ENCODE results near the gene WDR88.
"Not testable (repeated sequence)": the region's sequence is repeated elsewhere in the genome, so short reads cannot be mapped to it uniquely, and the experiment has no call there.

The WDR88 gene

DNA sequence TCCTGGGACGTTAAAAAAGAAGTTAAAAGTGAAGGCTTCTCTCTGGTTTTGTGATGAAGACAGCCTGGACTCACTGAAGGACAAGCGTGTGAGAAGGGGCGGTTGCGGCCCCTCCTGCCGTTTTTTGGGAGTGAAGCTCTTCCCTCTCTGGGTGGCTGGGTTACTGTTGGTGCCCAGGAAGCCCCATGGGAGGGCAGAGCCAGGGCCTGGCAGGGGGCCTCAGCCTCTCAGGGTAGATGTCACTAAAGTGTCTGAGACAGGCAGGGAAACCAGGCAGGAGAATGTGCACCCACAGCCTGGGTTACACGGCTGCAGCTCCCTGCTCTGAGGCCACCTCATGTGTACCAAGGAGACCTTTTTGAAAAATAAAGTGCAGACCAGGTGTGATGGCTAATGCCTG, 1.5 kb upstream of the WDR88 start:
- DNase-seq (ENCODE audit: low spot score): no peak

DNA sequence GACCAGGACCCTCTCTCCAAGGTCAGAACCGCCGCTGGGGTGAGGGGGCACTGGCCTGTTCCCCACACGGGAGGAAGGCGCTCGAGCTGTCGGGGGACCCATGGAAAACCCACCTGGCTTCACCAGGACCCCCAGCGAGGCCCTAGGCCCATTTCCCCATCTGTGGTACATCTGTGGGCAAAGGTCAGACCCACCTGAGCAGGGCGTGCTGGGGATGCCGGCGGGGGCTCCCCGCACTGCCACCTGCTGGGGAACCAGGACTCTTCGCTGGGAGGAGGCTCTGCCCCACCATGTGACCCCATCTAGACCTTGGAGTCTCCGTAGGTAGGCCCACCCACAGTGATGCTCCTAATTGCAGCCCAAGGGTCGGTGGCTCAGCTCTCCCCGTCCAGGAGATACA, 511 bp downstream of the WDR88 start:
- DNase-seq (ENCODE audit: low spot score): peak; percentile 23

DNA sequence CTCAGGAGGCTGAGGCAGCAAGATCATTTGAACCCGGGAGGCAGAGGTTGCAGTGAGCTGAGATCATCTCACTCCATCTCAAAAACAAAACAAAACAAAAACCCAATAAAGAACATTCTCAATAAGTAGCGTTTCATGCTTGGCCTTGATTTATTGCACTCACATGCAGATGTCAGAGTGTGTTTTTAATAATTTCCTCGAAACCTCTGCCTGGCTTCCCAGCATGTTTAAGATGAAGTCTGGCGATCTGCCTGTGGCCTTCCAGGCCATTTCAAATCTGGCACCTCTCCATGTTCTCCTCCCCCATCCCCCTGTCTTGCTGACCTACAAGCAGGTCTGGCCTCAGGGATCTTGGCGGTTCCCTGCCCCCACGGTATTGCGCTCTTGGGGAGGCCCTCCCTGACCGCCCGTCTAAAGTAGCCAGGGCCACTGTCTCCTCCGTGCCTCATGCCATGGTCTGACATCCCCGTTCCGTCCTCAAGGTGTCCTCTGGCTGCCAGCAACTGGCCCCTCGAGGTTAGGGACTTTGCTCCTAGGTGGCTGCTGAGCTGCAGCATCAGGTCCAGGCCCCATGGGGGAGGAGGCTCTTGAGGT, 1.6 kb downstream of the WDR88 start:
- no peak for DNase-seq (ENCODE audit: low spot score)

DNA sequence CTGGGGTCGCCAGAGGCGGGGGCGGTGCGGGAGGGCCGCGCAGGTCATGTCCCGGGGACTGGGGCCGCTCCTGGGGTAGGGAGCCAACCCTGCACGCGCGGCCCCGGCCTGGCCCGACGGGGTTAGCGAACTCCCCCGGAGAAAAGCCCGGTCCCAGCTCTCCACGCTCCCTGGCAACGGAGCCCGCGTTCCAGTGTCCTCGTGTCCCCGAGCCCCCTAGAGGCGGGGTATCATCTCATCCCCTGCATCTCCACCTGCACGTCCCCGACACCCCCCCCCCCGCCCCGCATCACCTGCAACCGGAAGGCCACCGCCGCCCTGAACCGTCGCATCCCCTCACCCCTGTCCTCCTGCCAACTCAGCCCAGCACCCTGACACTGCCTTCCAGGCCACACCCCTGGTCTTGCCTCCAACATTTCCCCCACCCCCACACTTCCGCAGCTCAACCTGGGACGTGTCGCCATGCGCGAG, 2.7 kb downstream of the WDR88 start:
- DNase-seq (ENCODE audit: low spot score): no peak

DNA sequence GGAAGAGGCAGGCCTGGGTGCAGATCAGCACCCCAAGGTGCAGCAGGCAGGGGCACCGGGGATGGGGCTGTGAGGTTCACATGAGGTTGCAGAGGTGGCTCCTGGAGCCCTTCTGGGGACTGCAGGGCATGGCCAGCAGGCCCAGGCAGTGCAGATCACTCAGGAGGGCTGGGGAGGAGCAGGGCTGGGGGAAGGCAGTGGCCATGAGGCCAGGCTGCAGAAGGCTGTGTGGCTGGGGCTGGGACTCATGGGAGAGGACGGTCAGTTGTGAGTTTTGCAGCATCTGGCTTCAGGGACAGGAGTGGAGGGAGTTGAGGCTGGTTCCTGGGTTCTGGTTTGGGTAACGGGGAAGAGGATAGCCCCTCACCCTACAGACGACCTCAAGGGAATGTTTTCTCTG, 7.3 kb downstream of the WDR88 start:
- DNase-seq (ENCODE audit: low spot score): no peak

DNA sequence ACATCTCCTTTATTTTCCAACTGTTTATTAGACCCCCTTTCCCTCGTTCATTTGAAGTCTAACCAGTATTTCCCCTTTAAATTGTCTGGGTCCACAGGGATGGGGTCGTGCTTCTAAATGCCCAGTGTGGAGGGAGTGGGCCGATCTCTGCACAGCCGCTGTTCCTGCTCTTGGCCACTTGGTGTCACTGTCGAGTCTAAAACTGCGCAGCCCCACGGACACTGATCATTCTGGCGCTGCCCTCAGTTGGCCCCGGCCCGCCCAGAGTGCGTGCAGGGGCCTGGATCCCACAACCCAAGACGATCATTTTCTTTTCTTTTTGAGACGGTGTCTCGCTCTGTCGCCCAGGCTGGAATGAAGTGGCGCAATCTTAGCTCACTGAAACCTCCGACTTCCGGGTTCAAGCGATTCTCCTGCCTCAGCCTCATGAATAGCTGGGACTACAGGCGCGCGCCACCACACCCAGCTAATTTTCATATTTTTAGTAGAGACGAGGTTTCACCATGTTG, 12.0 kb downstream of the WDR88 start:
- DNase-seq (ENCODE audit: low spot score): peak; percentile 82

DNA sequence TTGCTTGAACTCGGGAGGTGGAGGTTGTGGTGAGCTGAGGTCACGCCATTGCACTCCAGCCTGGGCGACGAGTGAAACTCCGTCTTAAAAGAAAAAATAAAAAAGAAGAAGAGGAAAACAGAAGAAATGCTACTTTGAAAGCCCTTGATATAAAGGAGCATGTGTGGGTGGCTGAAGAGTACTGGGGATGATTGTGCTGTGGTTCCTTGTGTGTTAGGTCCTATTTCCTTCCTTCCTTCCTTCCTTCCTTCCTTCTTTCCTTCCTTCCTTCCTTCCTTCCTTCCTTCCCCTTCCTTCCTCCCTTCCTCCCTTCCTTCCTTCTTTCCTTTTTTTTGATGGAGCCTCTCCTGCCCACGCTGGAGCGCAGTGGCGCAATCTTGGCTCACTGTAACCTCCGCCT, 14.3 kb downstream of the WDR88 start:
- DNase-seq (ENCODE audit: low spot score): no peak

DNA sequence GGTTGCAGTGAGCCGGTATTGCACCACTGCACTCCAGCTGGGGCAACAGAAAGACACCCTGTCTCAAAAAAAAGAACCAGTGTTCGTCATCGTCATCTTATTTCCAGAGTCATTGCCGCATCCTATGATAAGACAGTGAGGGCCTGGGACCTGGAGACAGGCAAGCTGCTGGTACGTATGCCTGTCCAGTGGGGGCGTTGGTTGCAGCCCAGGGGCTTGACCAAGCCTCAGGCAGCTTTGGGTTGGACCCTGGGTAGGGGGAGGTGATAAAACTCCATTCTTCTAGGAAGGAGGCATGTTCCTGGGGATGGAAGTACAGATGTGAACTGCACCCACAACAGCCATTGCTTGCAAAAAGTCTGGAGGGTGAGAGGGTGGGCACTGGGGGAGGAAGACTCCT, 15.6 kb downstream of the WDR88 start:
- no peak for DNase-seq (ENCODE audit: low spot score)

DNA sequence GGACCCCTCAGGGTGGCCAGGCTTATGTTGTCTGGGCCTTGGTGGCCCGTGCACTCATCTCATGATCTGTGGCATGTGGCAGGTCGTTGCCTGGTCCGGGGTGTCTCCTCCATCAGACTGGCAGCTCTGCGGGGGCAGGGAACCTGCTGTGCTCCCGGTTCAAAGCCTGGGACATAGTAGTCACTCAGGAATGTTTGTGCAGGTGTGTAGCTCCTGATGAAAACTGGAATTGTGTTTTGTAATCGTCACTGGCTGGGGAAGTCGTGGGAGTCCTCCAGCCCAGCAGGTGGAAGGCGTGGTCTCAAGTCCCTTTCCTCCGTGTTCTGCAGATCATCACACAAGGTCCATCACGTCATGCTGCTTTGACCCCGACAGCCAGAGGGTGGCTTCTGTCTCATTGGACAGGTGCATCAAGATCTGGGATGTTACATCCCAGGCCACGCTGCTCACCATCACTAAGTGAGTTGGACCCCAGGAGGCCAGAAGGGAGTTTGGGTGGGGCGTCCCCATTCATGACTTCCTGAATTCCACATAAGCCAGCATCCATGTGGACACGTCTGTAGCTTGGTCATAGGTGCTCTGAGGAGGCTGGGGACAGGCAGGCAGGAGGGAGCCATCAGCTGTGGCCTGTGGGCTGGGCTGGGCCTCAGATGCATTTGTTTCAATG, 19.1 kb downstream of the WDR88 start:
- no peak for DNase-seq (ENCODE audit: low spot score)

DNA sequence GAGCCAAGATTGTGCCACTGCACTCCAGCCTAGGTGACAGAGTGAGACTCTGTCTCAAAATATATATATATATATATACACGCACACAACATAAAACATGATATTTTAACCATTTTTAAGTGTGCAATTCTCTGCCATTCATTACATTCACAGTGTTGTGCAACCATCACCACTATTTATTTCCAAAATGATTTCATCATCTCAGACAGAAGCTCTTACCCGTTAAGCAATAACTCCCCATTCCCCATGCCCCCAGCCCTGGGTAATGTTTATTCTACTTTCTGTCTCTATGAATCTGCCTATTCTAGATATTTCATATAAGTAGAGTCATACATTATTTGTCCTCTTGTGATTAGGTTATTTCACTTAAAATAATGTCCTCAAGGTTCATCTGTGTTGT, 20.3 kb downstream of the WDR88 start:
- no peak for DNase-seq (ENCODE audit: low spot score)

DNA sequence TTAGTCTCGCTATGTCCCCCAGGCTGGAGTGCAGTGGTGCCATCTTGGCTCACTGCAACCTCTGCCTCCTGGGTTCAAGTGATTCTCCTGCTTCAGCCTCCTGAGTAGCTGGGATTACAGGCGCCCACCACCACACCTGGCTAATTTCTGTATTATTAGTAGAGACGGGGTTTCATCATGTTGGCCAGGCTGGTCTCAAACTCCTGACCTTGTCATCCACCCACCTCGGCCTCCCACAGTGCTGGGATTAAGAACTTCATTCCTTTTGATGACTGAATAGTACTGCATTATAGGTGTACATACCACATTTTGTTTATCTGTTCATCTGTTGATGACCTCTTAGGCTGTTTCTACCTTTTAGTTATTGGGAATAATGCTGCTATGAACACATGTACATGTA, 20.7 kb downstream of the WDR88 start:
- DNase-seq (ENCODE audit: low spot score): not testable (repeated sequence)

DNA sequence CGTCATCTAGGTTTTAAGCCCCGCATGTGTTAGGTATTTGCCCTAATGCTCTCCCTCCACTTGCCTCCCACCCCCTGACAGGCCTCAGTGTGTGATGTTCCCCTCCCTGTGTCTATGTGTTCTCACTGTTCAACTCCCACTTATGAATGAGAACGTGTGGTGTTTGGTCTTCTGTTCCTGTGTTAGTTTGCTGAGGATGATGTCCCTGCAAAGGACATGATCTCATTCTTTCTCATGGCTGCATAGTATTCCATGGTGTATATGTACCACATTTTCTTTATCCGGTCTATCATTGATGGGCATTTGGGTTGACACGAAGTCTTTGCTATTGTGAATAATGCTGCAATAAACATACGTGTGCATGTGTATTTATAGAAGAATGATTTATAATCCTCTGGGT, 22.4 kb downstream of the WDR88 start:
- DNase-seq (ENCODE audit: low spot score): not testable (repeated sequence)

DNA sequence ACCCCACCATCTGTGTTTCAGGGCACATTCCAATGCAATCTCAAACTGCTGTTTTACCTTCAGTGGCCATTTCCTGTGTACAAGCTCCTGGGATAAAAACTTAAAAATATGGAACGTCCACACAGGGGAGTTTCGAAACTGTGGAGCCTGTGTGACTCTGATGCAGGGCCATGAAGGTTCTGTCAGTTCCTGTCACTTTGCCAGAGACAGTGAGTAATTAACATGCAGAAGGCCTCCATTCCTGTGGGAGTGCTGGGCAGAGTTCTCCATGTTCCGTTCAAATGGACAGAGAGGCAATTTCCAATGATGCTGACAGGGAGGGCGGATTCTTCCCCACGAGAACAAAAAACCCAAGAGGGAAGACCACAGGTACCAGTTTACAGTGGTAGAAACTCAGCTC, 24.4 kb downstream of the WDR88 start:
- DNase-seq (ENCODE audit: low spot score): no peak

DNA sequence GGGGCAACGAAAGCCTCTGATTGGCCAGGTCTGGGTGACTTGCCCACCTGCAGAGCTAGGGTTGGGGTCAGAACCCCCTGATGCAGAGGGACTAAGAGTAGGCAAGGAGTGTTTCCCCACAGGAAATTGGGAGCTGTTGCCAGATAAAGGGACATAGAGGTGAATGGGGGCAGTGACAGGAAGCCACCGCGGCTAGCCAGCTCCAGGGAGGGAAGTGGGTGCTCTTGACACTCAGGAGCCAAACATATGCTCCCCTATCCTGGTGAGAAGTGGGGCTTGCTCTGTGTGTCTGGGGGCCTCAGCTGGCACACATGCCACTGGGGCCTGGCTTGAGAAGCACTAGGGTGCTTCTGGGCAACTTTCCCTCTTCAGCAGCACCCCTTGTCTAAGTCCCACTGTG, 26.0 kb downstream of the WDR88 start:
- no peak for DNase-seq (ENCODE audit: low spot score)

DNA sequence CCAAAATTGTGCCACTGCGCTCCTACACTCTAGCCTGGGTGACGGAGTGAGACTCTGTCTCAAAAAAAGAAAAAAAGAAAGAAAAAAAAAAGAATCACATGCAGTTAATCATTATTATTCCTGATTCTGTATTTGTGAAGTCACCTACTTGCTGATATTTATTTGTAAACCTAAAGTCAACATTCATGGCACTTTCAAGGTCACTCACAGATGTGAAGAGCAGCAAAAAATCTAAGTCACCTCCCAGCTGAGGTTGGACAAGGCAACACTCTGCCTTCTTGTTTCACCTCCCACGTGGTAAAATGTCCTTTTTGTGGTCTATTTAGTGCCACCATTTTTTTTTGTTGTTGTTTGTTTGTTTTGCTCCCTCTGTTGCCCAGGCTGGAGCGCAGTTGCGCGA, 26.5 kb downstream of the WDR88 start:
- DNase-seq (ENCODE audit: low spot score): no peak

DNA sequence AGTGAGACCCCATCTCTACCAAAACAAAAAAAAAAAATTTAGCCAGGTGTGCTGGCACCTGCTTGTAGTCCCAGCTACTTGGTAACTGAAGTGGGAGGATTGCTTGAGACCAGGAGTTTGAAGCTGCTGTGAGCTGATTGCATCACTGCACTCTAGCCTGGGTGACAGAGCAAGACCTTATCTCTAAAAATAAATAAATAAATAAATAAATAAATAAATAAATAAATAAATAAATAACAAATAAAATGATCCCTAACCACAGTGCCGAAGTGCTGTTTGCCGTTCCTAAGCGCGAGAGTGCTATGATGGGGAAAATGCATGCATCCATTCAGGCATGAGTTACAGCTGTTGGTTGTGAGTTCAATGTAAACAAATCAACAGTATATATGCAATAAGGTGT, 27.2 kb downstream of the WDR88 start:
- no peak for DNase-seq (ENCODE audit: low spot score)

DNA sequence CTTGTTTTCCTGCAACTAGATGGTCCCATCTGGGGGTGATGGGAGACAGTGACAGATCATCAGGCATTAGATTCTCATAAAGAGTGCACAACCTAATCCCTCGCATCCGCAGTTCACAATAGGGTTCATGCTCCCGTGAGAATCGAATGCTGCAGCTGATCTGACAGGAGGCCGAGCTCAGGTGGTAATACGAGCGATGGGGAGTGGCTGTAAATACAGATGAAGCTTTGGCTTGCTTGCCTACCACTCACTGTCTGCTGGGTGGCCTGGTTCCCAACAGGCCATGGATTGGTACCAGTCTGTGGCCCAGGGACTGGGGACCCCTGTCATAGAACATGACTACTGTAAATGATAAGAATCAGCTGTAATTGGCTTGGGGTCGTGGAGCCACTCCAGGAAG, 28.0 kb downstream of the WDR88 start:
- no peak for DNase-seq (ENCODE audit: low spot score)

DNA sequence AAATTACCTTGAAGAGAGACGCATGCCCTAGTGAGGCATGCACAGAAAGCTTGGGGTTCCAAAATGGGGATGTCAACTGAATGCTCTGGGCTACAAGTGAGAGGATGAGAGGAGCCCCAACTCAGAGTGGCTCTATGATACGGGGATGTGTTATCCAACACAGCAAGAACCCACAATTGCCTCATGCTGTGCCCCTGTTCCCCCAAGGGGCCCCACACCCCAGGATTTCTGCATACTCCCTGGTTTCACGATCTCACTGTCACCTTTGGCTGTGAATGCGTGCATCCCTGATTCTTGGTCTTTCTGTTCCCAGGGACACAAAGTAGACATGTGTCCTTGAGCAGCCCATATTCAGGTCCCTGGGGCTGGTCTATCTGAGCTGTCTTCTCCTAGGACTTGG, 29.3 kb downstream of the WDR88 start:
- DNase-seq (ENCODE audit: low spot score): no peak

DNA sequence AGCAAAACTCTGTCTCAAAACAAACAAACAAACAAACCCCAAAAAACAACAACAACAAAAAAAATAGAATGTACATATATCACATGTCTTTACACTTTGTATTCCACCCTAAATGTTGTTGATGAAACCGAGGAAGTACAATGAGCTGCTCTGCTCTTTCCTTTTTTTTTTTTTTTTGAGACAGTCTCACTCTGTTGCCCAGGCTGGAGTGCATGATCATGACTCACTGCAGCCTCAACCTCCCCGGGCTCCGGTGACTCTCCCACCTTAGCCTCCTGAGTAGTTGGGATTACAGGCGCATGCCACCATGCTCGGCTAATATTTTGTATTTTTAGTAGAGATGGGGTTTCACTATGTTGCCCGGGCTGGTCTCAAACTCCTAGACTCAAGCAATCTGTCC, 31.6 kb downstream of the WDR88 start:
- DNase-seq (ENCODE audit: low spot score): no peak

DNA sequence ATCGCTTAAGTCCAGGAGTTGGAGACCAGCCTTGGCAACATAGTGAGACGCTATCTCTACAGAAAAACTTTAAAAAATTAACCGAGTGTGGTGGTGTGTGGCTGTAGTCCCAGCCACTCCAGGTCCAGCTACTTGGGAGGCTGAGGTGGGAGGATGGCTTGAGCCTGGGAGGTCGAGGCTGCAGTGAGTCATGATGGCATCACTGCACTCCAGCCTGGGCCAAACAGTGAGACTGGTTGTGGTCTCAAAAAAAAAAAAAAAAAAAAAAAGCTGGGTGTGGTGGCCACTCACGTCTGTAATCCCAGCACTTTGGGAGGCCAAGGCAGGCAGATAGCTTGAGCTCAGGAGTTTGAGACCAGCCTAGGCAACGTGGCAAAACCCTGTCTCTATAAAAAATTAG, 34.1 kb downstream of the WDR88 start:
- DNase-seq (ENCODE audit: low spot score): not testable (repeated sequence)

DNA sequence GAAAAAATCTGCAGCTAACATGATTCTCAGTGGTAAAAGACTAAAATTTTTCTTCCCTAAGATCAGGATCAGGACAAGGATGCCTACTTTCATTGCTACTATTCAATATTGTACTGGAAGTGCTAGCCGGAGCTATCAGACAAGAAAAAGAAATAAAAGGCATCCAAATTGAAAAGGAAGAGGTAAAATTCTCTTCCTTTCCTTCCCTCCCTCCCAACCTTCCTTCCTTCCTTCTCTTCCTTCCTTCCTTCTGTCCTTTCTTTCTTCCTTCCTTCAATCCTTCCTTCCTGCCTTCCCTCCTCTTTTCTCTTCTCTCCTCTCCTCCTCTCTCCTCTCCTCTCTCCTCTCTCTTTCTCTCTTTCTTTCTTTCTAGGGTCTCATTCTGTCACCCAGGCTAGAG, 35.5 kb downstream of the WDR88 start:
- no peak for DNase-seq (ENCODE audit: low spot score)

DNA sequence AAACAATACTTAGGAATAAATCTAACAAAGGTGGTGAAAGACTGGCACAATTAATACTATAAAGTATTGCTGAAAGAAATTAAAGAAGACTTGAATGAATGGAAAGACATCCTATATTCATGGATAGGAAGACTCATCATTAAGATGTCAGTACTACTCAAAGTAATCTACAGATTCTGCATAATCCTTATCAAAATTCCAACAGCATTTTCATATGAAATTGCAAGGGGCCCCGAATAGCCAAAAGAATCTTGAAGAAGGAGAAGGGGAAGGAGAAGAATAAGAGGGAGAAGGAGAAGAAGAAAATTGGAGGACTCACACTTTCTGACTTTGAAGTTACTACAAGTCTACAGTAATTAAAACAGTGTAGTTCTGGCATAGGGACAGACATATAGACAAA, 36.6 kb downstream of the WDR88 start:
- DNase-seq (ENCODE audit: low spot score): no peak

DNA sequence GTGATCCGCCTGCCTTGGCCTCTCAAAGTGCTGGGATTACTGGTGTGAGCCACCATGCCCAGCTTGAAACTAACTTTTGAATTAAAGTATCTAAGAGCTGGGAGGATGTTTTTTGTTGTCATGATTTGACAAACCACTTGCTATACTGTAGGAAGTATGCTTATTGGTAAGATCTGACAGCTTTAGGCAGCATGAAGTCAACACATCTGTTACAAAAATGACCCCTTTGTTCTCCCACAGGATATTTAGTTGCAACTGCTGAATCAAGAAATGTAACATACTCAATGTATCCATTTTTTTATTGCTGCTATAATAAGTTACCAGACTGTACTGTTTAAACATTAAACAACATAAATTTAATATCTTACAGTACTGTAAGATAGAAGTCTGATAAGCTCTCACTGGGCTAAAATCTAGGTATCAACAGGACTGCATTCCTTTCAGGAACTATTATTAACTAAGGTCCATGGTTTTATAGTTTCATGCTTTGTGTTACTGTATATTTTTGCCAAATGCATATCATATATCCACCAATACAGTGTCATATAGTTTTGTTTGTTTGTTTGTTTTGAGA, 39.4 kb downstream of the WDR88 start:
- no peak for DNase-seq (ENCODE audit: low spot score)

DNA sequence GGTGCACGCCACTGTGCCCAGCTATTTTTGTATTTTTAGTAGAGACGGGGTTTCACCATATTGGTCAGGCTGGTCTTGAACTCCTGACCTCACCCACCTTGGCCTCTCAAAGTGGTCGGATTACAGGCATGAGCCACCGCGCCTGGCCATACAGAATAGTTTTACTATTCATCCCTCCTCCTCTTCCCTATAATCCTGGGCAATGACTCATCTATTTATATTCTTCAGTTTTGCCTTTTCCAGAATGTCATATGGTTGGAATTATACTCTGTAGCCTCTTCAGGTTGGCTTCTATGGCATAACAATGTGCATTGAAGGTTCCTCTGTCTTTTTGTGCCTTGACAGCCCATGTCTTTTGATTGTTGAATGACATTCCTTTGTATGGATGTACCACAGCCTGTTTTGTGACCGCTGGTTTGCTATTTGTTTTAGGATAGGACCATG, 40.0 kb downstream of the WDR88 start:
- DNase-seq (ENCODE audit: low spot score): no peak

Measured in germinal center (tissue), 1 donor.